ENCODE data around the gene CHMP4A.

CHMP4A gene

DNA sequence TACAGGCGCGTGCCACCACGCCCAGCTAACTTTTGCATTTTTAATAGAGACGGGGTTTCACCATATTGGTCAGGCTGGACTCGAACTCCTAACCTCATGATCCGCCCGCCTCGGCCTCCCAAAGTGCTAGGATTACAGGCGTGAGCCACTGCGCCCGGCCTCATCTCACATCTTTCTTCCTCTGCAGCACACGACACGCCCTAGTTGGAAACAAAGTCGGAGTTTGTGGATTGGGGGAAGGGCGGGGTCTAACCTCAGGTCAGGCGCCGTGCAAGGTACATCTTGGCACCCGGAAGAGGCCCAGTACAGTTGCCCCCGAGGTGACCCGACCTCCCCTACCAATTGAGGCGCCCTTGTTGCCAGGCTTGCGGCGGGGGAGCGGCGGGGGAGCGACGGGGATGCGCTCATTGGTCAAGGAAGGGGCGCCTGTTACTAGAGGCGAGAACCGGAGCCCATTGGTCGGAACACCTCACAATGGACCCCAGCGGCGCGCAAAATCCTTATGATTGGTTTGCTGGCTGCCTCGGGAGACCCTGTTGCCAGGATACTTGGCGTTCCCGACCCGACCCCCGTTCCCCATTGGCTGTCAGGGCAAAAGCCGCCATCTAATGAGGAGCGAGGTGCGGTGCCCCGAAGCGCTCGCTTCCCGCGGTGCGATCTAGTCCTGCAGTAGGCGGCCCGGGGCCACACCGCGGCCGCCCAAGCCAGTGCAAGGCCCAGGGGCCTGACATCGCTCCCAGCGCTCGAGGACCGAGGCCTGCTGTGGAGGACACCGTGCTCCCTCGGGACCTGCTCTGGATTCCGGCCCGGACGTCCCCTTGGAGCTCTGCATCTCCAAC, 41.6 kb downstream of the CHMP4A start, which contains the start of gene REC8:
REC8 (plus strand) TSS at position 659 of the 839 bp plus-strand sequence. CDS start 473 bp downstream, outside the sequence.
- Histone ChIP-seq H2AFZ (ENCODE audit: low read depth, low read length, severe bottlenecking) (no peak within 1 kb of the TSS), H3K79me2 (ENCODE audit: insufficient read depth, low read length) (no peaks in the 10 kb centered on the region), H3K27ac (ENCODE audit: low read depth, low read length) (no peak within 1 kb of the TSS), H3K9me3 (ENCODE audit: insufficient read depth, low read length) (no peaks in the 10 kb centered on the region), H3F3A (ENCODE audit: insufficient read depth) (no peaks in the 10 kb centered on the region), H3K4me3 (ENCODE audit: insufficient read depth, low read length, poor library complexity, severe bottlenecking) (no peak within 1 kb of the TSS), H4K20me1 (ENCODE audit: low read depth, low read length) (no peaks in the 10 kb centered on the region), H3K36me3 (ENCODE audit: low read length) (no peaks in the 10 kb centered on the region), H3K4me2 (ENCODE audit: low read depth, low read length, poor library complexity, severe bottlenecking) (no peak within 1 kb of the TSS), H3K9me2 (replicated peaks; ENCODE audit: insufficient read depth, low read length) (no peaks in the 10 kb centered on the region), H3K27me3 (ENCODE audit: low read length) (no peaks in the 10 kb centered on the region), H3K9ac (ENCODE audit: low read length) (no peak within 1 kb of the TSS)
- no peak for TF ChIP-seq EZH2phosphoT487 (conservative IDR thresholded peaks at IDR 0.05; ENCODE audit: low read length)
- TF ChIP-seq CTCF (IDR thresholded peaks at IDR 0.05; ENCODE audit: insufficient read depth, low read length, poor library complexity, severe bottlenecking): no peak

- H3K9me3 ChIP-seq (ENCODE audit: insufficient read depth, low read length): no peaks in the 10 kb centered on the region
- no peak overlapping the region for H2AFZ ChIP-seq (ENCODE audit: low read depth, low read length, severe bottlenecking)
- no peaks in the 10 kb centered on the region for H3K36me3 ChIP-seq (ENCODE audit: low read length)
- no peaks in the 10 kb centered on the region for H3K9me2 ChIP-seq (replicated peaks; ENCODE audit: insufficient read depth, low read length)
- no peak overlapping the region for H3K4me3 ChIP-seq (ENCODE audit: insufficient read depth, low read length, poor library complexity, severe bottlenecking)
- H3K9ac ChIP-seq (ENCODE audit: low read length): no peak overlapping the region
- H4K20me1 ChIP-seq (ENCODE audit: low read depth, low read length): no peaks in the 10 kb centered on the region
- no peaks in the 10 kb centered on the region for H3K79me2 ChIP-seq (ENCODE audit: insufficient read depth, low read length)
- H3K27me3 ChIP-seq (ENCODE audit: low read length): no peaks in the 10 kb centered on the region
- no peak overlapping the region for H3K4me2 ChIP-seq (ENCODE audit: low read depth, low read length, poor library complexity, severe bottlenecking)
- H3F3A ChIP-seq (ENCODE audit: insufficient read depth): no peaks in the 10 kb centered on the region
- TF ChIP-seq EZH2phosphoT487 (conservative IDR thresholded peaks at IDR 0.05; ENCODE audit: low read length): no peak
- TF ChIP-seq CTCF (IDR thresholded peaks at IDR 0.05; ENCODE audit: insufficient read depth, low read length, poor library complexity, severe bottlenecking): no peak
- no peak overlapping the region for H3K27ac ChIP-seq (ENCODE audit: low read depth, low read length)
Observed at GRCh38 chr14:24167469-24168114, 45.7 kb downstream of the CHMP4A start.

GRCh38 chr14:24165785-24166184, 47.5 kb downstream of the CHMP4A start:
- Histone ChIP-seq H3K4me2 (ENCODE audit: low read depth, low read length, poor library complexity, severe bottlenecking) (no peak overlapping the region), H3K27me3 (ENCODE audit: low read length) (no peaks in the 10 kb centered on the region), H3K36me3 (ENCODE audit: low read length) (no peaks in the 10 kb centered on the region), H3K9ac (ENCODE audit: low read length) (no peak overlapping the region), H3F3A (ENCODE audit: insufficient read depth) (0 out of 2 replicates have a peak, but pooled peaks cover 1% of the 10 kb centered on the region), H3K9me2 (replicated peaks; ENCODE audit: insufficient read depth, low read length) (no peaks in the 10 kb centered on the region), H3K79me2 (ENCODE audit: insufficient read depth, low read length) (peaks cover 10% of the 10 kb centered on the region; the same call in 1 of the 2 replicates), H3K27ac (ENCODE audit: low read depth, low read length) (no peak overlapping the region), H3K4me3 (ENCODE audit: insufficient read depth, low read length, poor library complexity, severe bottlenecking) (no peak overlapping the region), H4K20me1 (ENCODE audit: low read depth, low read length) (no peaks in the 10 kb centered on the region), H2AFZ (ENCODE audit: low read depth, low read length, severe bottlenecking) (no peak overlapping the region), H3K9me3 (ENCODE audit: insufficient read depth, low read length) (no peaks in the 10 kb centered on the region)
- TF ChIP-seq CTCF (IDR thresholded peaks at IDR 0.05; ENCODE audit: insufficient read depth, low read length, poor library complexity, severe bottlenecking) (no peak), EZH2phosphoT487 (conservative IDR thresholded peaks at IDR 0.05; ENCODE audit: low read length) (no peak)
